ENCODE measurements around the gene SRP14.
"Not testable (repeated sequence)": the region's sequence is repeated elsewhere in the genome, so short reads cannot be mapped to it uniquely, and the experiment has no call there.

SRP14 gene, protein sequence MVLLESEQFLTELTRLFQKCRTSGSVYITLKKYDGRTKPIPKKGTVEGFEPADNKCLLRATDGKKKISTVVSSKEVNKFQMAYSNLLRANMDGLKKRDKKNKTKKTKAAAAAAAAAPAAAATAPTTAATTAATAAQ

DNA sequence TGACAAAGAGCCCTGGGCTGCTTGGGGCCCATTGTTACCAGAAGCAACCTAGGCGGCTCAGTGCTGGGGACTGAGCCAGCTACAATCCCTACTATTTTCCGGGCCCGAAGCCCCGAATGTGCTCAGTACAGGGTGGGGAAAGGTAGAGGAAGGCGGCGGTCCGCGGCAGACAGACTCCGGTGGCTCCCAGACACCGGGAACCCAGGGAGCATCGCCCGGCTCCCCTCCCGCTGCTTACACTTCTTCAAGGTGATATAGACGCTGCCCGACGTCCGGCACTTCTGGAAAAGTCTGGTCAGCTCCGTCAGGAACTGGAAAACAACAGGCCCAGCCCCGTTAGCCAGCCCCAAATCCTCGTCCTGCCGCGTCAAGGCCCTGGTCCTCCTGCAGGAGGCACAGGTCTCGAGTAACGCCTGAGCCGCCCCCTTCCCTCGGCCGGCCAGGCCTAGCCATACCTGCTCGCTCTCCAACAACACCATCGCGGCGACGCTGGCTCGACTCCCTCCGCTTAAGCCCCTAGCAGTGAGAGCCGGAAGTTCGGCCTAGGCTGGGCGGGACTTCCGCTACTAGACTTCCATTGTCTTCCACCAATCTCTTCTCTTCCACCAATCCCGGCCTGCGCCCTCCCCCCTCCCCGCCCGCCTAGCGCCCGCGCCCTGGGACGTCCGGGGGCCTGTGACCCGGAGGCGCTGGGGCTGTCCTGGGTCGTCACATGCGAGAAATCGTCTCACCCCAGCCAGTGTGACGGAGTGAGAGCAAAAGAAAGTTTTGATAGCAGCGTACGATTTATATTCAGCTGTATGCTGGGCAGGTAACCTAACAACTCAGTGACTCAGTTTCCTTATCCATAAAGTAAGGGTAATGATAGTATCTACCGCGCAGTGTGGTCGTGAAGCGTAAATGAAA lies at the start of gene SRP14:
SRP14 (minus strand) TSS at position 544 of the 906 bp plus-strand sequence; CDS start at position 479, 65 bp downstream.
- peak; percentile 86 for DNase-seq (ENCODE audit: low read depth)

DNA sequence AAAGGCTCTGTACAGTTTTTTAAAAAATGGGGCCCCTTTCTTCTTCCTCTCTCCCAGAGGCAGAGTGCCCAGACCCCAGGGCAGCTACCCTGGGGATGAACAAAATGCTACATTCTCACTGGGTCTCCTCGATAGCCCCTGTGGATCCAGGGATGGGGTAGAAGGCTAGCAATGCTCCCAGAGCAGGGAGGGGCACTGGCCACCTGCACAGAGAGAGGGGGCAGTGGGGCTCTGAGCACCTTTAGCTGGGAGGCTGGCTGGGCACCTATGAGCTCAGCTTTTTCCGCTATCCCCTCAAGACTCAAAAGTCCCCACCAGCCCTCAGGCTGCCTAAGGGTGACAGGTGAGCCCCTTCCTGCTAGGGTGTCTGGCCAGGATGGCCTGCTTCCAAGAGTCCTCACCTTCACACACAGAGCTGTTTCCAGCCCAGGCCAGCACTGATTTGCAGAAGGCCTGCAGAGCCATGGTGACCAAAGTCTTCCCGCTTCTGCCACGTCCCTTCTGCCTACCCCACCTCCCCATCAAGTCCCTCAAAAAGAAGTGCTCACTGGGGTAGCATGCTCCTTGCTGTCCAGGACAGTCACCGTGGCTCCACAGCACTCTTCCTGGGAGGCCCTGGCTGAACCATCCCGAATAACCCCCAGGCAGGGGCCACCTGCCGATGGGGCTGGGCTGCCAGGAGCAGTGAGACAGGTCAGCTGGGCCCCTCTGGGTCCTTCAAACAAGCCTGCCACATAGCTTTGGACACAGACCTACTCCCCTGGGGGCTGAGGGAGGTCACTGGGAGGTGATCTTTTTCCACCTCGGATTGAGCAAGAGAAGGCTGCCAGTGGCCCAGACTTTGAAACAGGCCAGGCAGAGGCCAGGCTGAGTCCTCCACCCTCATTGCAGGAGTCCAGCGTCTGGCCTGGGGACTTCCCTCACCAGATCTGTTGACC lies 49.3 kb upstream of the SRP14 start:
- no peak for DNase-seq (ENCODE audit: low read depth)

DNA sequence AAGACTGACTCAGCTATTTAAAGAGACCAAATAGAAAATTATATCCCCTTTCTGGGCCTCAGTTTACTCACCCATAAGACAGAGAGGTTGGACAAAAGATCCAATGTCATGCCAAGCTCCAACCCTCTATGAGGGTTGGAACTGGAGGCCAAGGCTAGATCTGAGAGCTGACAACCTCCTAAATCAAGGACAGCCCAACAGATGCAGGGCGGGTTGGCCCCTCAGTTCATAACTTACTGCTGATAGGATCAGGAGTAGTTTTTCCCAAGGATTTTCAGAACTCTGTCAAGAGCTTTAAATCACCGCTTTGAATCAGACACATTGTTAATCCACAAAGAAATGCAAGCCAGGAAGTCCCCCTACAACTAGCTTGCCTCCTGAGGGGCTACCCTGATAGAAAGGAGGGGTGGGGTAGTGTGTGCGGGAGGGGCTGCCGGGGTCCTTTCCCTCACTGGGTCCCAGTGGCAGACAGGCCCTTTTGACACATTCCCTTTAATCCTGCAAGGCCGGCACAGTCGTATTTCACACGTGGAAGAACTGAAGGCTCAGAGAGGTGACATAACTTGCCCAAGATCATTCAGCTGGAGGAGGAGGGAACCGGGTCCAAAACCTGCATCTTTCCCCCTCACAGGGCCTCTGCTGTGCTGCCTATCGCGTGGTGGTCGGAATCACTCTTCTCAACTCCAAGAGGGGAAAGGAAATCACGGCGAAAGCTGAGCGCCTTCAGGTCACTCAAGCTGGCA lies 48.3 kb upstream of the SRP14 start:
- no peak for DNase-seq (ENCODE audit: low read depth)

DNA sequence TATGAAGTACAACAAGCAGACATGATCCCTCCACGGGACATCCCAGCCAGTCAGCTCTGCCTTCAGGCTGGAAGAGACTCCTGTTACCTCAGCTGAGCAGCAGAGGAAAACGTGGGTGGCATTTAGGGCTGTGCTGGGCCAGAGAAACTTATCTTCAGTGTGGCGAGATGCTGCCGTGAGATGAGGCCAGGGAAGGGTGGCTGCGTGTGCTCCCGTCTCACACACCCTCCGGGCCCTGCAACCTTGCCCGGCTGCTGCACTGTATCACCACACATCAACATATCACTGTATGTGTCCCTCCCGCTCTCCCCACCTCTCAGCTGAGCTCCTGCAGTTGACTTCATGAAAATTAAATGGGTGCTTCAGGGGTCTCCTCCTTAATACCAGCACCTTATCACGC lies 46.3 kb upstream of the SRP14 start:
- DNase-seq (ENCODE audit: low read depth), result no peak

DNA sequence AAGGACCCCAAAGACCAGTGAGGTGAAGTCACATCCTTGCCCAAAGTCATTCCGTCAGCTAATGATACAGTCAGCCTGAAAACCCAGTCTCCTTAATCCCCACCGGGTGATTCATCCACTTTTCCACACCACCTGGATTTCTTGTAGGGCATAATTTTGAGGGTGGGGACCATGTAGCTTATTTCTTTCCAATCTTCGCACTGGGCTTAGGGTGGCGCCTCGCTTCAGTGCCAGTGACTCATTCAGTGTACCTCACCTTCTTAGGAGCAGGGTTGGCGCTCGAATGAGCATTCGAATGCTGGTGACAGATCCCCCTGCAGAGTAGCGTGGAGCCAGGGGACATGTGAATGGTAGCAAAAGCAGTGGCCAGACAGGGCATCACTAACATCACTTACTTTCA lies 45.7 kb upstream of the SRP14 start:
- no peak for DNase-seq (ENCODE audit: low read depth)

DNA sequence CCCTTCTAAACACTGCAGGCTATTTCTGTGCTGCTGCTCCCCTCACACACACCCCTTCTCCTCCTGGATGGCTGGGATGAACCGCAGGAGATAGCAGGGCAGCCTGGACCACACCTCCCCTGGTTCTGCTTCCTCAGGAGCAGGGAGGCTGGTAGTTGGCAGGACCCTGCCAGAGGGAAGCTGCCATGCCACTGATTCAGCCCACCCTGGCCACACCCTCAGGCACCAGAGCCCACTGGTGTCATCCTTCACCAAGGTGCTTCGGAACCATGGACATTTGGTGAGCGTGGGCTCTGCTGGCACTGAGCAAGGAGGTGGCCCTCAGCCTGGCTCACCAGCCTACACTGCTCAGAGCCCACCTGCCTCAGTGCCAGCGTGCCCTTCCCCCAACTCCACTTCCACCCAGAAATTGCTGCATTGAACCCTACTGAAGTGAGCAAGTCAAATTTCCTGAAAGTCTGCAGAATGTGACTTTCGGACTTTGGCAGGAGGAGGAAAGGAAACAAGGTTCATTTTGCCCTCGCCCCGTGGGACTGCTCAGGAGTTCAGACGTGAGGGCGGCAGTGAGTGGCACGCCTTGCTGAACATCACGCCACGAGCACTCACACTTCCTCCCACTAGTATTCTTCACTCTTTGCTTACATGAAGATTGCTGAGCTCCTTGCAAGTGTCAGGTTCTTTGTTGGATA lies 43.4 kb upstream of the SRP14 start:
- no peak for DNase-seq (ENCODE audit: low read depth)

DNA sequence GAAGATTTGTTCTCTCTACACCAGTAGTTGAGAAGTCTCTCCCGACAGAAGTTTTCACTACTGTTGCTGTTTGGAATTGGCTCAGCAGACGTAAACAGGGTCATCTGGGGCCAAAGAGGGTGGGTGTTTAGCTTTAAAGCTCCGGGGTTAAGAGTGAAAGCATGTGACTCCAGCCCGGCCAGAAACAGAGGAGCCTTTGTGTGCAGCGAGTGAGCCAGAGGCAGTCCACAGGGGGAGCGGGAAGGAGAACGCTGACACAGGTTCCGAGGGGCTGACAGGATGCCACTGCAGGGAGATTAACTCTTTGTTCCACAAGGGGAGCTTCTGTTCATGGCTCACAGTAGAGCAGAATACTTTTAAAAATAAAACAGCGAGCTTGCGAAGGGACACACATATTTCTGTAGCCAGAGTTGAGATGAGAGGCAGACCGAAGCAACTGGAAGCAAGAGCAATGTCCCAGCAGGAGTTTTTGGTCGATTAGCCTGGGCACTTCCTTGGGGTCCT lies 42.8 kb upstream of the SRP14 start:
- no peak for DNase-seq (ENCODE audit: low read depth)

DNA sequence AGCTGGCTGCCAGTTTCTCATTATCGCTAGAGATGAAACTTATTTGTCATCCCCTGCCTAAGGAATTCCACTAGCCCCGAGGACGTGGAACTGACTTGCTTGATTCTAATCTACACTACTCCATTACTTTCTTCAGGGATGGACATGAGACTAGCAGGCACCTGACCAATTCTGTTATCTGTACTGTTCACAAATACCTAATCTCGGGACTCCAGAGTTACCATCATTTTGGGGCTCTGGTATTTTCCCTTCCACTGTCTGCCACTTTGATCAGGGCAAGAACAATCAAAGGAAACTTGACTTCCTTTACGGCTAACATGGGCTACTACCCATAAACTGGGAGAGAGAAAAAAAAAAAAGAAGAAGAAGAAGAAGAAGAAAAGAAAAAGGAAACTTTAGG lies 41.9 kb upstream of the SRP14 start:
- no peak for DNase-seq (ENCODE audit: low read depth)

DNA sequence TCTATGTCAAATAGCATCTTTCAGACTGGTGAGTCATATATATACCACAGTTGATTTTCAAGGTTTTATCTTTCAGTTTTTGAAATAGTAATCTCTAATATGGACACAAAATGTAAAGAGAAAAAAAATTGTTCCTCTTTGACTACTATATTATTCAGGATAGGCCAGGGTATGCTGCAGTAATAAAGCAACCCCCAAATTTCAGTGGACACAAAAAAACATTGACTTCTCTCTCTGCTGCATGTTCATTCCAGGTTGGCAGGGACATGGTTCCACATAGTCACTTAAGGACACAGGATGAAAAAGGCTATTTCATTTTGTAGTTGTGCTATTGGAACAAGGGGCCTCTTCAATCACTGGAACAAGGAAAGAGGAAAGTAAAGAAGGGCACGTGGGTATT lies 41.1 kb upstream of the SRP14 start:
- DNase-seq (ENCODE audit: low read depth), result no peak

DNA sequence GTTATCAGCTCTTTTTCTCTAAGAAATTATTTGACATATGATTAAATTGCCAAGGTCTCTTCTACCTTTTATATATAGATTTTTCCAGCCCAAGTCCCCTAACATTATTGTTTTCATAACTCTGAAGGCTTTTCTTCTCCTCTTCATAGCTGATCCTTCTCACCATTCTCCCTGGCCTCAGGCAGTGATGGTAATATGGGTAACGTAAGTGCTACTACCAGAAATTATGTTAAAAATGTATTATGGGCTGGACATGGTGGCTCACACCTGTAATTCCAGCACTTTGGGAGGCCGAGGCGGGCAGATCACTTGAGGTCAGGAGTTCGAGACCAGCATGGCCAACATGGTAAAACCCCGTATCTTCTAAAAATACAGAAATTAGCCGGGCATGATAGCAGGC lies 40.5 kb upstream of the SRP14 start:
- no peak for DNase-seq (ENCODE audit: low read depth)

DNA sequence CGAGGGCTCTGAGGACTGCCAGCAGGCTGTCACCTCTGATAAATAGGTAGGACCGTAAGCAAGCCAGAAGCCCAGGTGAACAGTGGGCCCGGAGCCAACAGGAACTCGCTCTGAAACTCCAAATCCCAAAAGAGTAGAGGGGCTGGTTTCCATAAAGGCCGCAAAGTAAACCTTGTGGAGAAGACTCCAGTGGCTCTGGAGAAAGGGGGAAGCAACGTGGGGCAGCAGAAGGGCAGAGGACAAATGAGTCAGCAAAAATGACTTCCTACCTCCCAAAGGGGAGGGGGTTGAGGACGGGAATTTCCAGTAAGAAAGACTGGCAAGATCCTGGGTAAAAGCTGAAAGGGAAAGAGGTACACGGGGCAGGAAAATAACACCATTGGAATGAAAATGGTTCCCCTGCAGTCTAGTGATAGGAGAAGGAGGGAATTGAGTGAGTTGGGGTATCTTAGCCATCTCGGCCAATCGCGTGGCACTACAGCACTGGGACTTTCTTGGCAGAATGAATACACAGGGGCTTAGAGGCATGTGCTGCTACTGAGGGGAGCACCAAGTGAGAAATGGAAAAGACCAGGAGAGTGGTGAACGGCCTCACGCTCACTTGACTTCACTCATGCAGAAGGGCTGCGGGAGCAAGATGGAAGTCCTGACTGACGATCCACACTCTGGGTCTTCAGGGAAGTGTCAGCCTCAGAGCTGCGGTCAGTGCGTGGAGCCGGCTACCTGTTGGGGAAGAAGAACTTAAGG lies 36.5 kb upstream of the SRP14 start:
- no peak for DNase-seq (ENCODE audit: low read depth)

DNA sequence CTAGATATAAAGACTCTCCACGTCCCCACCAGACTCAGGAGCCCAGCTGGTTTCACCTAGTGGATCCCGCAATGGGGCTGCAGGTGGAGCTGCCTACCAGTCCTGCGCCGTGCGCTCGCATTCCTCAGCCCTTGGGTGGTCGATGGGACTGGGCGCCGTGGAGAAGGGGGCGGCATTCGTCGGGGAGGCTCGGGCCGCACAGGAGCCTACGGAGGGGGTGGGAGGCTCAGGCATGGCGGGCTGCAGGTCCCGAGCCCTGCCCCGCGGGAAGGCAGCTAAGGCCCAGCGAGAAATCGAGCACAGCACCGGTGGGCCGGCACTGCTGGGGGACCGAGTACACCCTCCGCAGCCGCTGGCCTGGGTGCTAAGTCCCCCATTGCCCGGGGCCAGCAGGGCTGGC lies 35.7 kb upstream of the SRP14 start:
- DNase-seq (ENCODE audit: low read depth), result not testable (repeated sequence)

DNA sequence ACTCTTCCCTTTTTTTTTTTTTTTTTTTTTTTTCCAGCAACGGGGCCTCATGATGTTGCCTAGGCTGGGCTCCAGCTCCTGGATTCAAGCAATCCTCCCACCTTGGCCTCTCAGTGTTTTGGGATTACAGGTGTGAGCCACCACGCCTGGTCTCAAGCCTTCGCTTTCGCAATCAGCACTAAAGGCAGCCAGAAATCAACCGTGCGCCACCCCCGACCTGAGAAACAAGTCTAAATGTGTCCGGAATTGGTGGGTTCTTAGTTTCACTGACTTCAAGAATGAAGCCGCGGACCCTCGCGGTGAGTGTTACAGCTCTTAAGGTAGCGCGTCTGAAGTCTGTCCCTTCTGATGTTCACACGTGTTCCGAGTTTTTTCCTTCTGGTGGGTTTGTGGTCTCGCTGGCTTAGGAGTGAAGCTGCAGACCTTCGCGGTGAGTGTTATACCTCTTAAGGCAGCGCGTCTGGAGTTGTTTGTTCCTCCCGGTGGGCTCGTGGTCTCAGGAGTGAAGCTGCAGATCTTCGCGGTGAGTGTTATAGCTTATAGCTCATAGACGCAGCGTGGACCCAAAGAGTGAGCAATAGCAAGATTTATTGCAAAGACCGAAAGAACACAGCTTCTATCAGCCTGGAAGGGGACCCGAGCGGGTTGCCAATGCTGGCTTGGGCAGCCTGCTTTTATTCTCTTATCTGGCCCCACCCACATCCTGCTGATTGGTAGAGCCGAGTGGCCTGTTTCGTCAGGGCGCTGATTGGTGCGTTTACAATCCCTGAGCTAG lies 34.9 kb upstream of the SRP14 start:
- DNase-seq (ENCODE audit: low read depth), result not testable (repeated sequence)

DNA sequence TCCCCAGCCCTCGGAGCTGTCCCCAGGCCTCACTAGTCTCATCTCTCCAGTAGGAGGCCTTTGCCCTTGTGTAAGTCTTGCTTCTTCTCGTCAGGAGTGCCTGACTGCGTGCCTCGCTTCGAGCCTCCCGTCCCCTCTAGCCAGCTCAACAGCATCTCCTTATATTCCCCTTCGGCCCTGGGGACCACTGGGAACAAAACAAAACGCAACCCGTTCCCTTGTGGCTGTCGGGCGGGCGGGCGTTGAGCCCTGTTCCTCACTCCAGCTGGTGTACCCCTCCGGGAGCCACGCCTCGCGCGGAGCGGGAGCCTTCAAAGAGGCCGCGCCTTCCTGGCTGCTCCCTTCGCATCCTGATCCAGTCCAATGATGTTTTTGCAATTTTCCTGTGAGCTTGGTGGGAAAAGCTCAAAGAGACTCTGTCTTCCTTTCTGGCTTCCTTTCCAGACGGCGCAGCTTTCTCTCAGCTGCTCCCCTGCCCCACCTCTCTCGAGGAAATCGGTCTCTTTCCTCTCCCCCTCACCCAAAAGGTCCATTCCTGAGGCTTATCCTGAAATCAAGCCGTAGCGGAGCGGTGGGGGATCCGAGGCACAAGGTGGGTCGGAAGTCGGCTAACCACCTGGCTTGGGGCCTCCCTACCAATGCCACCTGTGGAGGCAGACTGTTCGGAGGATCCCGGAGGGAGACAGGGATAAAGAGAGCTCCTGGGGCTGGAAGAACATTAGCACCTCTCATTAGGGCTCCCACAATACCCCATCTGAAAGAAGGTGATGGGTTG lies 33.4 kb upstream of the SRP14 start:
- DNase-seq (ENCODE audit: low read depth), result no peak

DNA sequence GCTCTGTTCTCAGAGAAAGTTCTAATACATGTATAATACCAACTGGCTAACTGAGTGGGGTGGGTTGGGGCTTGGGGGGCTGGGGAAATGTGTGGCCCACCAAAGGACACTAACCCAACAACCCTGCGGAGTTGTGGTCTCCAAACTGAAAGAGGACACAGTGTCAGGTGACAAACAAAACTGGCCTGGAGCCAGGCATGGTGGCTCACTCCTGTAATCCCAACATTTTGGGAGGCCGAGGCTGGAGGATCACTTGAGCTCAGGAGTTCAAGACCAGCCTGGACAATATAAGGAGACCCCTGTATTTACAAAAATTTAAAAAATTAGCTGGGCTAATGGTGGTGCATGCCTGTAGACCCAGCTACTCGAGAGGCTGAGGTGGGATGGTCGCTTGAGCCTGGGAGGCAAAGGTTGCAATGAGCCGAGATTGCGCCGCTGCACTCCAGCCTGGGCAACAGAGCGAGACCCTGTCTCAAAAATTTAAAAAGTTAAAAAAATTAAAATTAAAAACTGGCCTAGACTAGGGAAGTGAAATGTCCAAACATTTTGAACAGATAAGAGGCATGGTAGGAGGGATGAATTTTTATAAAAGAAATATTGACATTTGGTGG lies 31.7 kb upstream of the SRP14 start:
- DNase-seq (ENCODE audit: low read depth), result no peak

DNA sequence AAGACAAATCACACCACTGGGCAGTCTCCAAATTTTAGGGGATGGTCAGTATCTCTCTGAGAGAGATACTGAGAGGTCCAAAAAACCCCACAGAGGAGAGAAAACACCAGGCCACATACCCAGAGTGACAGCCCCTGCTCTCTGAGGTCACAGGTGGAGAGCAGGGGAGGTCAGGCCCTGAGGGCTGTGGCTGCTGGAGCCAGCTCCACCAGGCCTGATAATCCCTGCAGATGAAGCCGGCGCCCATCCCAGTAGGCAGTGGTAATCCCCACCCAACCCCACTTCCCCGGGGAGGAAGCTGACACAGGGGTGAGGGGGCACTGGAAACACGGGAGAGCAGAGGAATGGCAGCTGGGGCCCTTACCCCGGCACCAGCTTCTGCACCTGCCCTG lies 31.2 kb upstream of the SRP14 start:
- no peak for DNase-seq (ENCODE audit: low read depth)

DNA sequence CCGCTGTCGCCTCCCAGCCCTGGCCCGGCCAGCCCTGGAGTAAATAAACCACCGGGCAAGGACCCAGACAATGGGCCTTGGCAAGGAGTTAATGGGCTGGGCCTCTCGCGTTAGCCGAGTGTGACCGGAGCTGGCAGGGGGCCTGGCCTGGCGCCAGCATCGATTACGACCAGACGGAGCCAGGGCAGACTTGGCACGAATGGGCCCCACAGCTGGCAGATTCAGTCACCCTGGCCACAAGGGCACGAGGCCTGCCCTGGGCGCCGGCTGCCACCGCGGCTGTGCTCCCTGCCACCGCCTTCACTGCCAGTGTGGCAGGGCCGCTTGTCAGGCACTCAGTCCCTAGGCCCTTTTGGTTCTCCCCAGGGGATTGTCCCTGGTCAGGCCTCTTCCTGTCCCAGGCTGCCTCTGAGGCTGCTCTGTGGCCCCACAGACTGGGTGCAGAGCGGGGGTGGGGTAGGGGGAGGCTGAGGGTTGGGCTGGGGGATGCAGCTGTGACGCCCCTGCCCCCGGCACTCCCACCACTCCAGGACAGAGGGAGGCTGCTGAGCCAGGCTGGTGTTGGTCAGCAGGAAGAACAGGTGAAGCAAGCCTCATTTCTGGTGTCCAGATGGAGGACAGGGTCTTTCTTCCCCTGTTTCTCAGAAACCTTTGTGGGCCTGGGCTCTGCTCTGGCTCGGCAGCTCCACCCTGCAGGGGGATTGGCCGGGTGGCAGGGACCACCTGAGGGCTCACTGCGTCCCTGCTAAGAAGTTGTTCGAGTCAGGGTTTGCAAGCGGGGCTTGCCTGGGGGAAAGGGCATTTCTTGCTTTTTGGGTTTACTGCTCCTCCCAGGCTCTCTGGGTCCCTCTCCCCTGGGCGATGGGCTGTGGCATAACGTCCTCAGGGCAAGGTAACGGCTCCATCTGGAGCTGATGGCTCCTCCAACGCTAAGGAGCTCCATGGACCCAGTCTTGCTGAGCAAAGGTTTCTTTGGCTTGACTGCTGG lies 30.5 kb upstream of the SRP14 start:
- DNase-seq (ENCODE audit: low read depth), result no peak
